Measurements from ENCODE around the gene RBMS3. TPM values are rescaled to one million over a fixed set of nuclear protein-coding genes. Genes with fewer than 3 reads are reported as not detected.

Gene RBMS3
- total and polyA plus RNA-seq, 2 of the 13 experiments (the other 11 are each of a cell fraction or from before 2014, with no cell fraction given): not detected

GRCh38 chr3:29339016-29339833, 58.4 kb downstream of the RBMS3 start:
- H3K27me3 ChIP-seq (ENCODE audit: control insufficient read depth in 1 of 2, insufficient read depth in 2 of 2, low read length in 2 of 2): no peaks in the 10 kb centered on the region
- FAIRE-seq (no peak), ATAC-seq (no peak), DNase-seq (ENCODE audit: low spot score) (no peak)
- WGBS (ENCODE audit: low lambda C conversion rate): 19% methylated on average over 8 of the region's 8 CpGs
- H3K36me3 ChIP-seq (replicated peaks in 1 of 2; ENCODE audit: control insufficient read depth in 1 of 2, insufficient read depth in 2 of 2, low read length in 2 of 2): no peaks in the 10 kb centered on the region
- TF ChIP-seq MEIS1 (CRISPR knock-in tag; IDR thresholded peaks at IDR 0.05; ENCODE audit: borderline replicate concordance) (no peak), NAIF1 (CRISPR knock-in tag; IDR thresholded peaks at IDR 0.05; ENCODE audit: borderline replicate concordance) (no peak), SP140L (CRISPR knock-in tag; IDR thresholded peaks at IDR 0.05; ENCODE audit: borderline replicate concordance) (no peak), TARDBP (CRISPR knock-in tag; IDR thresholded peaks at IDR 0.05) (no peak), SP4 (CRISPR knock-in tag; IDR thresholded peaks at IDR 0.05) (no peak), ZBTB42 (CRISPR knock-in tag; IDR thresholded peaks at IDR 0.05) (no peak), ZSCAN29 (CRISPR knock-in tag; conservative IDR thresholded peaks at IDR 0.05) (no peak), MXD4 (CRISPR knock-in tag; IDR thresholded peaks at IDR 0.05) (no peak), DMAP1 (CRISPR knock-in tag; IDR thresholded peaks at IDR 0.05) (no peak), SYNCRIP (IDR thresholded peaks at IDR 0.05; ENCODE audit: insufficient read depth, low read depth, low read length) (no peak), ZFYVE20 (CRISPR knock-in tag; IDR thresholded peaks at IDR 0.05; ENCODE audit: borderline replicate concordance, low read depth) (no peak), ZNF460 (CRISPR knock-in tag; IDR thresholded peaks at IDR 0.05; ENCODE audit: borderline replicate concordance) (no peak), ZNF784 (CRISPR knock-in tag; IDR thresholded peaks at IDR 0.05; ENCODE audit: borderline replicate concordance) (no peak)
- POLR2A ChIA-PET: no interaction called here
- no peak overlapping the region for H2AFZ ChIP-seq (ENCODE audit: low read length)
- no peak overlapping the region for H3K4me3 ChIP-seq (replicated peaks in 1 of 3; ENCODE audit: insufficient read depth in 1 of 3, low read depth in 2 of 3, low read length in 3 of 3)
- H4K20me1 ChIP-seq (ENCODE audit: insufficient read depth, low read length): no peaks in the 10 kb centered on the region
- intact Hi-C loops (cut with micrococcal nuclease; ENCODE audit: unreplicated experiment): no loop called here
- H3K9me3 ChIP-seq (ENCODE audit: low read length): no peaks in the 10 kb centered on the region
- H3K4me2 ChIP-seq (ENCODE audit: low read depth, low read length): no peak overlapping the region
- no peak overlapping the region for H3K27ac ChIP-seq (ENCODE audit: extremely low read length, insufficient read depth, low read length)
- no peaks in the 10 kb centered on the region for H3K79me2 ChIP-seq (ENCODE audit: insufficient read depth, low read length)
- CTCF ChIA-PET (ENCODE audit: low intra/inter-chr PET ratio, low total read pairs): no interaction called here
- H3K9ac ChIP-seq (ENCODE audit: insufficient read depth, low read depth, low read length): no peak overlapping the region
- in situ Hi-C loops (cut with HindIII; ENCODE audit: extremely low pct_ligation_motif_present, low pct_unique_long_range_greater_than_20kb): no loop called here
- BruUV-seq (replicated peaks): no TSS peak
- H3K4me1 ChIP-seq (ENCODE audit: insufficient read depth, low read length): no peaks in the 10 kb centered on the region
